H1 (cell line): Measurements from ENCODE around the gene OSBPL9. TPM values are rescaled to one million over a fixed set of nuclear protein-coding genes. Genes with fewer than 3 reads are reported as not detected.

Experiments
- ASH2L ChIP-seq: fragments of 200-600, 300-600 bp; sonication (generic); IDR thresholded peaks from one replicate; pipeline ENCODE4 v1.7.1; 2017; ENCODE audit warnings: low read length
- BCL11A ChIP-seq, 2 experiments: IDR thresholded peaks; one replicate each; pipeline ENCODE4 v1.6.1; 2011; ENCODE audit warnings: low read depth in 2 of 2, low read length in 2 of 2, mild to moderate bottlenecking in 2 of 2
- polyA plus RNA-seq, 7 experiments: library from polyadenylated mRNA; depleted of rRNA in 3 of 7; stranded (reverse) in 5 of 7; unstranded in 2 of 7; fragments of >200 nt in 5 of 7; fragments of 200-250 nt in 2 of 7; gene quantifications; 1 replicate in 5 of 7; 2 replicates in 1 of 7; 4 replicates in 1 of 7; pipeline versions ENCODE4 v1.2.1 to v1.2.3, GENCODE V29; 2011 to 2013; ENCODE audit warnings: missing spikeins in 2 of 7, mixed read lengths in 2 of 7
- total RNA-seq: library from RNA; stranded (reverse); fragmentation: NEBNext Ultra II Directional; extraction: Animal tissue kit (Norgen Biotek cat#: 25700); gene quantifications from 2 replicates; pipeline ENCODE4 v1.2.1, GENCODE V29; 2021

The OSBPL9 gene
- total and polyA plus RNA-seq, 2 of the 8 experiments (the other 6 are each of a cell fraction or from before 2014, with no cell fraction given): 58.2 to 71.6 TPM

- TF ChIP-seq BCL11A (IDR thresholded peaks at IDR 0.05; ENCODE audit: low read depth in 2 of 2, low read length in 2 of 2) (no peak), ASH2L (no peak)
Measured at GRCh38 chr1:51714374-51715019, 97.6 kb downstream of the OSBPL9 start (continued).
